ENCODE data around the gene SH3BP5L. TPM values are rescaled to one million over a fixed set of nuclear protein-coding genes. Genes with fewer than 3 reads are reported as not detected.
"Not testable (repeated sequence)": the region's sequence is repeated elsewhere in the genome, so short reads cannot be mapped to it uniquely, and the experiment has no call there.

The SH3BP5L gene
- total RNA-seq, 1 experiment from 2014 or later: 14.9 TPM

- DNase-seq (ENCODE audit: low read depth, low spot score); in situ Hi-C loops (cut with HindIII; ENCODE audit: low pct_unique_long_range_greater_than_20kb, low sequenced_read_pairs): not testable (repeated sequence)
Measured at GRCh38 chr1:248803501-248803900, 22.2 kb downstream of the SH3BP5L start.

GRCh38 chr1:248802454-248802853, 23.3 kb downstream of the SH3BP5L start:
- DNase-seq (ENCODE audit: low read depth, low spot score): no peak
- in situ Hi-C loops (cut with HindIII; ENCODE audit: low pct_unique_long_range_greater_than_20kb, low sequenced_read_pairs): no loop called here

GRCh38 chr1:248800459-248800858, 25.3 kb downstream of the SH3BP5L start:
- no peak for DNase-seq (ENCODE audit: low read depth, low spot score)
- in situ Hi-C loops (cut with HindIII; ENCODE audit: low pct_unique_long_range_greater_than_20kb, low sequenced_read_pairs): no loop called here

GRCh38 chr1:248798791-248799190, 26.9 kb downstream of the SH3BP5L start:
- in situ Hi-C loops (cut with HindIII; ENCODE audit: low pct_unique_long_range_greater_than_20kb, low sequenced_read_pairs): no loop called here
- no peak for DNase-seq (ENCODE audit: low read depth, low spot score)

GRCh38 chr1:248794663-248795062, 31.1 kb downstream of the SH3BP5L start:
- in situ Hi-C loops (cut with HindIII; ENCODE audit: low pct_unique_long_range_greater_than_20kb, low sequenced_read_pairs); DNase-seq (ENCODE audit: low read depth, low spot score): not testable (repeated sequence)

- no peak for DNase-seq (ENCODE audit: low read depth, low spot score)
- in situ Hi-C loops (cut with HindIII; ENCODE audit: low pct_unique_long_range_greater_than_20kb, low sequenced_read_pairs): no loop called here
Measured at GRCh38 chr1:248793592-248793991, 32.1 kb downstream of the SH3BP5L start.

- in situ Hi-C loops (cut with HindIII; ENCODE audit: low pct_unique_long_range_greater_than_20kb, low sequenced_read_pairs): no loop called here
- no peak for DNase-seq (ENCODE audit: low read depth, low spot score)
Measured at GRCh38 chr1:248792342-248792741, 33.4 kb downstream of the SH3BP5L start.

GRCh38 chr1:248791010-248791409, 34.7 kb downstream of the SH3BP5L start:
- in situ Hi-C loops (cut with HindIII; ENCODE audit: low pct_unique_long_range_greater_than_20kb, low sequenced_read_pairs): no loop called here
- DNase-seq (ENCODE audit: low read depth, low spot score): peak; percentile 28

GRCh38 chr1:248790456-248790855, 35.3 kb downstream of the SH3BP5L start:
- no peak for DNase-seq (ENCODE audit: low read depth, low spot score)
- in situ Hi-C loops (cut with HindIII; ENCODE audit: low pct_unique_long_range_greater_than_20kb, low sequenced_read_pairs): no loop called here

GRCh38 chr1:248789337-248789736, 36.4 kb downstream of the SH3BP5L start:
- DNase-seq (ENCODE audit: low read depth, low spot score): not testable (repeated sequence)

GRCh38 chr1:248788327-248788726, 37.4 kb downstream of the SH3BP5L start:
- in situ Hi-C loops (cut with HindIII; ENCODE audit: low pct_unique_long_range_greater_than_20kb, low sequenced_read_pairs): no loop called here
- no peak for DNase-seq (ENCODE audit: low read depth, low spot score)

More at GRCh38 chr1:248789337-248789736, 36.4 kb downstream of the SH3BP5L start:
- in situ Hi-C loops (cut with HindIII; ENCODE audit: low pct_unique_long_range_greater_than_20kb, low sequenced_read_pairs): not testable (repeated sequence)

- in situ Hi-C loops (cut with HindIII; ENCODE audit: low pct_unique_long_range_greater_than_20kb, low sequenced_read_pairs): no loop called here
- DNase-seq (ENCODE audit: low read depth, low spot score): peak; percentile 57
Measured at GRCh38 chr1:248787430-248787829, 38.3 kb downstream of the SH3BP5L start.

- DNase-seq (ENCODE audit: low read depth, low spot score): no peak
- in situ Hi-C loops (cut with HindIII; ENCODE audit: low pct_unique_long_range_greater_than_20kb, low sequenced_read_pairs): no loop called here
Measured at GRCh38 chr1:248786156-248786555, 39.6 kb downstream of the SH3BP5L start.

- in situ Hi-C loops (cut with HindIII; ENCODE audit: low pct_unique_long_range_greater_than_20kb, low sequenced_read_pairs): no loop called here
- no peak for DNase-seq (ENCODE audit: low read depth, low spot score)
Measured at GRCh38 chr1:248783367-248783766, 42.3 kb downstream of the SH3BP5L start.

GRCh38 chr1:248782416-248783141, 43.1 kb downstream of the SH3BP5L start:
- in situ Hi-C loops (cut with HindIII; ENCODE audit: low pct_unique_long_range_greater_than_20kb, low sequenced_read_pairs): no loop called here
- DNase-seq (ENCODE audit: low read depth, low spot score): no peak

- in situ Hi-C loops (cut with HindIII; ENCODE audit: low pct_unique_long_range_greater_than_20kb, low sequenced_read_pairs): no loop called here
- no peak for DNase-seq (ENCODE audit: low read depth, low spot score)
Measured at GRCh38 chr1:248779350-248779749, 46.4 kb downstream of the SH3BP5L start.

- in situ Hi-C loops (cut with HindIII; ENCODE audit: low pct_unique_long_range_greater_than_20kb, low sequenced_read_pairs): no loop called here
- no peak for DNase-seq (ENCODE audit: low read depth, low spot score)
Measured at GRCh38 chr1:248778906-248779305, 46.8 kb downstream of the SH3BP5L start.

GRCh38 chr1:248776991-248777390, 48.7 kb downstream of the SH3BP5L start:
- no peak for DNase-seq (ENCODE audit: low read depth, low spot score)
- in situ Hi-C loops (cut with HindIII; ENCODE audit: low pct_unique_long_range_greater_than_20kb, low sequenced_read_pairs): no loop called here

- in situ Hi-C loops (cut with HindIII; ENCODE audit: low pct_unique_long_range_greater_than_20kb, low sequenced_read_pairs): no loop called here
- no peak for DNase-seq (ENCODE audit: low read depth, low spot score)
Measured at GRCh38 chr1:248775441-248775840, 50.3 kb downstream of the SH3BP5L start.
